GM12878 (cell line): ENCODE data around the gene PRKCG. TPM values are rescaled to one million over a fixed set of nuclear protein-coding genes. Genes with fewer than 3 reads are reported as not detected.

Source experiments
- ATAC-seq: fragments of 200-7000 bp; cut with Tn5 transposase; 3 replicates; pipeline ENCODE4 v1.9.1; 2020; ENCODE audit warnings: mild to moderate bottlenecking, moderate library complexity
- BruUV-seq: library from RNA; stranded (reverse); fragments of 400-500 nt; replicated peaks from 2 replicates; lab custom pipeline; 2021; lab: Mats Ljungman, UMichigan
- CTCF ChIA-PET: fragments of 300-600 bp; sonication (Branson Sonifier 250); formaldehyde crosslinking; extraction: SDS; loops from one replicate; lab custom pipeline; 2021; ENCODE audit warnings: inconsistent platforms; lab: Yijun Ruan, JAX
- POLR2A ChIA-PET: fragments of 350-600 bp; formaldehyde crosslinking; extraction: SDS; loops from one replicate; lab custom pipeline; 2021; ENCODE audit warnings: inconsistent platforms; lab: Charles Lee
- RAD21 ChIA-PET: fragments of 300-600 bp; sonication (Branson Sonifier 250); formaldehyde crosslinking; loops from one replicate; lab custom pipeline; 2023; ENCODE audit warnings: antibody characterized with exemption; ENCODE audit not compliant: unreplicated experiment; lab: Charles Lee
- SMC1A ChIA-PET: fragments of 300-600 bp; sonication (Branson Sonifier 250); formaldehyde crosslinking; loops from one replicate; lab custom pipeline; 2023; ENCODE audit not compliant: unreplicated experiment, uncharacterized antibody; lab: Charles Lee
- DNase-seq: peaks from one replicate; pipeline ENCODE4 v3.0.0-alpha.2; 2011; ENCODE audit warnings: low read depth, low spot score
- FAIRE-seq: peaks from 3 replicates; lab custom pipeline; 2011; peaks lifted over from hg19 to GRCh38; lab: Jason Lieb, UNC
- H2AFZ ChIP-seq: 2 replicates; pipeline ENCODE4 v1.6.0; 2011; ENCODE audit warnings: low read depth, low read length, control low read depth; ENCODE audit not compliant: control insufficient read depth
- H3K27ac ChIP-seq: 2 replicates; pipeline ENCODE4 v1.5.1; 2011; ENCODE audit warnings: control low read depth; ENCODE audit not compliant: control insufficient read depth, insufficient read depth
- H3K27me3 ChIP-seq, 2 experiments: replicated peaks in 1 of 2; 2 replicates each; pipeline versions ENCODE4 v1.6.0 to v1.6.1; 2011; ENCODE audit warnings: low read length in 1 of 2; ENCODE audit not compliant: control insufficient read depth in 2 of 2, insufficient read depth in 2 of 2
- H3K36me3 ChIP-seq, 2 experiments: 2 replicates each; pipeline ENCODE4 v1.5.1; 2011; ENCODE audit warnings: low read length in 1 of 2; ENCODE audit not compliant: control insufficient read depth in 2 of 2, insufficient read depth in 2 of 2
- H3K4me1 ChIP-seq: 2 replicates; pipeline ENCODE4 v1.6.1; 2011; ENCODE audit warnings: mild to moderate bottlenecking, low read length, moderate library complexity, mixed read lengths; ENCODE audit not compliant: control insufficient read depth, insufficient read depth
- H3K4me2 ChIP-seq: 2 replicates; pipeline ENCODE4 v1.6.0; 2011; ENCODE audit warnings: control low read depth; ENCODE audit not compliant: control insufficient read depth, insufficient read depth
- H3K4me3 ChIP-seq: fragments of 200-600 bp; sonication (generic); 2 replicates; pipeline ENCODE4 v1.5.1; 2016
- H3K79me2 ChIP-seq: 2 replicates; pipeline ENCODE4 v1.6.0; 2011; ENCODE audit warnings: low read length; ENCODE audit not compliant: control insufficient read depth, insufficient read depth
- H3K9ac ChIP-seq: 2 replicates; pipeline ENCODE4 v1.8.0; 2011; ENCODE audit warnings: low read length, control low read depth, mixed read lengths; ENCODE audit not compliant: control insufficient read depth, insufficient read depth
- H3K9me3 ChIP-seq: replicated peaks from 3 replicates; pipeline ENCODE4 v1.5.1; 2011; ENCODE audit warnings: mild to moderate bottlenecking, low read length; ENCODE audit not compliant: control insufficient read depth, insufficient read depth
- H4K20me1 ChIP-seq: 2 replicates; pipeline ENCODE4 v1.6.0; 2011; ENCODE audit not compliant: control insufficient read depth, insufficient read depth
- ATF7 ChIP-seq: fragments of 450-650 bp; IDR thresholded peaks from 2 replicates; pipeline ENCODE4 v1.6.1; 2016; ENCODE audit warnings: low read depth, mild to moderate bottlenecking
- CBFB ChIP-seq: IDR thresholded peaks from 2 replicates; pipeline ENCODE4 v1.6.1; 2016; ENCODE audit warnings: antibody characterized with exemption, low read depth
- CBX3 ChIP-seq: fragments of 200-600 bp; sonication (generic); IDR thresholded peaks from 2 replicates; pipeline ENCODE4 v1.6.1; 2016; ENCODE audit warnings: low read depth, borderline replicate concordance
- CEBPZ ChIP-seq: fragments of 150-350 bp; IDR thresholded peaks from 2 replicates; pipeline ENCODE4 v1.6.1; 2016; ENCODE audit warnings: low read depth, low read length
- DPF2 ChIP-seq: fragments of 450-650 bp; IDR thresholded peaks from 2 replicates; pipeline ENCODE4 v1.6.1; 2017; ENCODE audit warnings: mild to moderate bottlenecking
- FOXK2 ChIP-seq: fragments of 450-650 bp; IDR thresholded peaks from 2 replicates; pipeline ENCODE4 v1.6.1; 2017; ENCODE audit warnings: mild to moderate bottlenecking, moderate library complexity
- GATAD2B ChIP-seq: fragments of 450-650 bp; conservative IDR thresholded peaks from 2 replicates; pipeline ENCODE4 v1.6.1; 2017; ENCODE audit warnings: low read depth, mild to moderate bottlenecking, moderate library complexity
- MLLT1 ChIP-seq: fragments of 450-650 bp; IDR thresholded peaks from 2 replicates; pipeline ENCODE4 v1.6.1; 2016; ENCODE audit warnings: mild to moderate bottlenecking
- TAF1 ChIP-seq: IDR thresholded peaks from 2 replicates; pipeline ENCODE4 v1.6.1; 2011; ENCODE audit warnings: mild to moderate bottlenecking, low read depth, low read length, borderline replicate concordance
- TCF7 ChIP-seq: IDR thresholded peaks from 2 replicates; pipeline ENCODE4 v1.6.1; 2014; ENCODE audit warnings: antibody characterized with exemption, borderline replicate concordance
- WGBS: methylation state at CpG from one replicate; pipeline ENCODE4 v1.1.6; 2016; ENCODE audit warnings: low lambda C conversion rate; ENCODE audit not compliant: insufficient replicate concordance, insufficient coverage; ENCODE audit errors: missing lambda C conversion rate; 5-methylcytosine and 5-hydroxymethylcytosine counted together
- in situ Hi-C: fragments of 300-500 bp; cut with MboI; formaldehyde crosslinking; loops from 9 replicates; pipeline ENCODE4 v1.14.3; 2018; ENCODE audit warnings: mixed read lengths
- intact Hi-C: fragments of 100-400 bp; cut with micrococcal nuclease; formaldehyde crosslinking; loops from one replicate; pipeline ENCODE4 v1.14.2; 2022; ENCODE audit not compliant: unreplicated experiment
- polyA plus RNA-seq, 11 experiments: library from polyadenylated mRNA; depleted of rRNA in 4 of 11; unstranded in 6 of 11; stranded (reverse) in 5 of 11; fragments of >200 nt; fragmentation: Nextera tagmentation in 4 of 11; fragmentation: Illumina TruSeq in 1 of 11; extraction: Ambion mirVana in 4 of 11; extraction: Trizol in 1 of 11; gene quantifications; 1 replicate in 1 of 11; 2 replicates in 10 of 11; pipeline versions ENCODE4 v1.2.1 to v1.2.3, GENCODE V29; 2011 to 2016; ENCODE audit warnings: inconsistent platforms in 2 of 11, missing spikeins in 2 of 11, low read depth in 1 of 11
- total RNA-seq, 4 experiments: library from RNA; depleted of rRNA in 3 of 4; stranded (reverse); fragments of >200 nt in 3 of 4; fragmentation: Illumina TruSeq in 1 of 4; extraction: Trizol in 1 of 4; gene quantifications; 2 replicates each; pipeline versions ENCODE4 v1.2.1 to v1.2.3, GENCODE V29; 2013 to 2021

Gene PRKCG
- total and polyA plus RNA-seq, 10 of the 15 experiments (the other 5 are each of a cell fraction or from before 2014, with no cell fraction given): not detected

- Histone ChIP-seq H3K27me3 (no peaks in the 10 kb centered on the region), H2AFZ (no peak overlapping the region), H3K4me3 (no peak overlapping the region), H3K79me2 (no peaks in the 10 kb centered on the region), H3K36me3 (no peaks in the 10 kb centered on the region), H3K9ac (no peak overlapping the region), H4K20me1 (no peaks in the 10 kb centered on the region), H3K9me3 (no peaks in the 10 kb centered on the region; the same call in 2 of the 3 replicates), H3K4me2 (no peak overlapping the region), H3K27ac (no peak overlapping the region), H3K4me1 (no peaks in the 10 kb centered on the region)
- POLR2A ChIA-PET: no interaction called here
- ATAC-seq: no peak
- 24% methylated on average over 44 of the region's 47 CpGs for WGBS
- in situ Hi-C loops (no loop called here), intact Hi-C loops (no loop called here)
- FAIRE-seq: no peak
- SMC1A ChIA-PET: no interaction called here
- TF ChIP-seq TCF7: no peak
- TF ChIP-seq DPF2: no peak
- no peak for TF ChIP-seq FOXK2
- no peak for TF ChIP-seq CBX3
- TF ChIP-seq CBFB: no peak
- TF ChIP-seq MLLT1: no peak
- TF ChIP-seq CEBPZ: no peak
- no peak for TF ChIP-seq GATAD2B
- no peak for TF ChIP-seq ATF7
- TF ChIP-seq TAF1: no peak
- RAD21 ChIA-PET: no interaction called here
- no peak for DNase-seq
- CTCF ChIA-PET: no interaction called here
- BruUV-seq: no TSS peak
These were observed 27.6 kb downstream of the PRKCG start for GRCh38 chr19:53909471-53910169.
